Smooth muscle cell of the brain vasculature (primary cell): ENCODE measurements around the gene SMOC2.
"Not testable (repeated sequence)": the region's sequence is repeated elsewhere in the genome, so short reads cannot be mapped to it uniquely, and the experiment has no call there.

Experiments
- DNase-seq: peaks from one replicate; pipeline ENCODE4 v3.0.0-alpha.2; 2012; ENCODE audit warnings: low read depth, low spot score

The SMOC2 gene

DNA sequence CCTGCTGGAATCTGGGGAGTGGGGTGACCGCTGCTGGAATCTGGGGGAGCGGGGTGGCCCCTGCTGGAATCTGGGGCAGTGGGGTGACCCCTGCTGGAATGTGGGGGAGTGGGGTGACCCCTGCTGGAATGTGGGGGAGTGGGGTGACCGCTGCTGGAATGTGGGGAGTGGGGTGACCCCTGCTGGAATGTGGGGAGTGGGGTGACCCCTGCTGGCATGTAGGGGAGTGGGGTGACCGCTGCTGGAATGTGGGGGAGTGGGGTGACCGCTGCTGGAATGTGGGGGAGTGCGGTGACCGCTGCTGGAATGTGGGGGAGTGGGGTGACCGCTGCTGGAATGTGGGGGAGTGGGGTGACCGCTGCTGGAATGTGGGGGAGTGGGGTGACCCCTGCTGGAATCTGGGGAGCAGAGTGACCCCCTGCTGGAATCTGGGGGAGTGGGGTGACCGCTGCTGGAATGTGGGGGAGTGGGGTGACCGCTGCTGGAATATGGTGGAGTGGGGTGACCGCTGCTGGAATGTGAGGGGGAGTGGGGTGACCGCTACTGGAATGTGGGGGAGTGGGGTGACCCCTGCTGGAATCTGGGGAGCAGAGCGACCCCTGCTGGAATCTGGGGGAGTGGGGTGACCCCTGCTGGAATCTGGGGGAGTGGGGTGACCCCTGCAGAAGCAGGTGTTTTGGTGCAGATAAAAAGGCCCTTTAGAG lies 97.4 kb downstream of the SMOC2 start:
- DNase-seq, result not testable (repeated sequence)

DNA sequence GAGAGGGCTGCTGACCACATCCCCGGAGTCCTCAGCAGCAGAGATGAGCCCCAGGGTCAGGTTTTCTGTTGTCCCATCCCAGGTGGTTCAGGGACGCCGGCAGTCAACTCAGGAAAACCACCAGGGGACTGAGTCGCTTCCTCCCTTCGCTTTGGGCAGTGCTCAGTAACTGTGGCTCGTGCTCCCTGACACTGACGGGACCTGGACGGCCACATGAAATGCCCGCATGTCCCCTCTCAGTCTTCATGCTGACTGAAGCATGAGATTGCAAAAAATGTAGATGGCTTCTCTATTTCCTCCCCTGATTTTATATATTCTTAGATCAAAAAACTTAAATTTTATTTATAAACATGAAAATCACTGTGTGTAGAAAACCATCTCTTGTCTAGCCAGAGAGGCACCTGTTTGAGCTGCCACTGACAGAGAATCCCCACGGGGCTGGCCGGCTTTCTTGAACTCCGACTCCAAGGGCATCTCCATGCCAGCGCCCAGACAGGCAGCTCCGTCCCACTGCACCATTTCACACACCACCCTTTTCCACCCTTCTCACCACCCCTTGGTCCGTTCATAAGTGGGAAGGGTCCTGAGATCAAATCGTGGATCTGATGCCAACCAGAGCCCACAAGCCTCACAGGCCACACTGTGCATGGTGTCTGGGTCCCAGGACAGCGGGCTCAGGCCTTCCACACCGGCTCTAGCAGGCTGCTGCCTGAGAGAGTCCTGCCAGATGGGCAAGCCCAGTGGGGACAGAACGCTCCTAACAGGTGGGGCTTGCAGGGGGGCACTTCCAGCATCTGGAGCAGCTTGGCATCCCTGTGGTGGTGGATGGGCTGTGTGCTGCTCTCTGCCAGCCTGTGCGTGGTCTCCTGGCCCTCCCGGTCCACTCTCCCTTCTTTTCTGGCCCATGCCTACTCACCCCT lies 98.2 kb downstream of the SMOC2 start:
- no peak for DNase-seq

DNA sequence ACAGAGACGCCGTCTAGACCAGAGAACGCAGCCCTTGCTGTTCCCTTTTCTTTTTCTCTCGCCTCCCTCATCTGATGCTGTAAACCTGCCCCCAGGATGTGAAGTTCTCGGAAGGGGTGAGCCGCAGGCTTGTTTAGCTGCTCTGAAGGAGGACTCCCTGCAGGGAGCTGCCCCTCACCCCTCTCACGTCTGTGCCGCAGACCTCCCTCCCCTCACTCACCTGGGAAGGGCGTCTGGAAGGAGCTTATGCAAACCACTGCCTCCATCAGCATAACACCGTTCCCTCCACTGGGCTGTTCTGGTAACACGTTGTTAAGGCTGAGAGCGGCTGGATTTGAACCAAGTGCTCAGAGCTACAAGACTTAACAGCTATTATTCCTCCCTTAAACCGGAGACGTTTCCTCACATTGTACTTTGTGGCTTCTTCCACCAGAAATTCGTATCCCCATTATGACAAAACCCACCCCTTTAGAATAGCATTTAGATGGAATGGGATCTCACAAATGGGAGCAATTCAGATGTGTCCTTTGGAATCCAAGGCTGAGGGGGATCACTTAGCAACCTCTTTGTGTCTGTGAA lies 99.8 kb downstream of the SMOC2 start:
- no peak for DNase-seq

DNA sequence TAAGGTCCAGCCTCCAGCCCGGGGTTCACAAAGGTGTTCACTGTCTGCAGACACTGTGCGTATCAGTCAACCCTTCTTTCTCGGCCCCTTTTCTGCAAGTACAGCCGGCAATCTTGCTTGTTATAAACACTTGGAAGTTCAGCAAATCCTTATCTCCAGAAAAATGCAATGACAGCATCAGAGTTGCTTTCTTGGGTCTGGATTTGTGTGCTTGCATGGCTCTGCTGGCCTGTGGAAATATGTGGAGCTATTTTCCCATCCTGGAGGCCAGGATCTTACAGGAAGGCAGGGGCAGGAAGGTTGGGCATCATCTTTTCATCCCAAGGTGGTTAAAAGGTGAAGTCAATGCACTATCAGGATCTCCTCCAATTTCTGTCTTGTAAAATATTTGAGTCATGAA lies 100.3 kb downstream of the SMOC2 start:
- DNase-seq, result no peak

DNA sequence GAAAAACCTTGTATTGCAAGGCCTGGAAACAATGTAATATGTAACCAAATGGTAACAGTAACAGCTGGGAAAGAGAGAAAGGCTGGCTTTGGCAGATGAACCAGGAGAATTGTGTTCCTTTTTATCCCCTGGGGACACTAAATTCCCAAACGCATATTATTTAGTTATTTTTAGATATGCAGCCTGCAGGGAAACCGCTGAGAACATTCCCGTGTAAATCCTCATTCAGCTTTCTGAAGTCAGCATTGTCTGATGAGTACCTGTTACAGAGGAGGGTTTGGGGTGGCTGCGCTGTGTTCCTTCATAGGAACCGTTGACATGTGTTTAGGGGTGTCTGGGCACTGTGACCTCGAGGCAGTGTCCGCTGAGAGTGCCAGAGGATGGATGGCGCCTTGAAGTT lies 101.3 kb downstream of the SMOC2 start:
- DNase-seq, result no peak

DNA sequence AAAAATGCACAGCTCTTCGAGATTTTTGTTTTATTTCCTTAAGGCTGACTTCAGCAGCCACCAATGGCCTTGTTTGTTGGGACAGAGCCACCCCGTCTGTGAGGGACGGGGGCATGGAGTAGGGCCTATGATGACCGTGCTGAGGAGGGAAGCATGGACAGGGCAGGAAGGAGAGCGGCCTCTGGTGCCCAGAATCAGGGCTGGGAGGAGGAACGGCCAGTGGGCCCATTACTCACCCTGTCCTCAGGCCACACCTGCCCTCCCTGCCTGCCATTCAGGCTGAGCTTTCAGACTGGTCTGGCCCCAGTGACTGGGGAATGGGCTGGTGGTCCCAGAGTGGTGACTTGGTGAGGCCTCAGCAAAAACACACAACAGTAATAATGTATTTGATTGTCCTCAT lies 104.4 kb downstream of the SMOC2 start:
- no peak for DNase-seq

DNA sequence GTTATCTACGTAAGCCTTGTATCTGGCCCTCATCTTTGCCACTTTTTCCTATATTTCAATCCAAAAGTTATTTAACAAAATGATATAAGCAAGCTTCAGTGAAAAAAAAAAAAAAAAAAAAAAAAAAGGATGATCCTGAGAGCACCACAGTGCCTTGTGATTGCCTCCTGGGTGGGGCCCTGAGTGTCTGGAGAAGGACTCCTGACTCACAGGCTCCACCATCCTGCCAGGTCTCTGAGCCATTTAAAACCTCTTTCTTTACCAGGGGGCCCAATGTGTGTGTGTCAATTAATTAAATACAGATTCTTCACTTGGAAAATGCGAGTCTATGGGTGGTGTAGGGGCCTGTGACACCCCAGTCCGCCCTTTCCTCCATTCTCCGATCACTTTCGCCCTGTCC lies 105.2 kb downstream of the SMOC2 start:
- DNase-seq, result no peak

DNA sequence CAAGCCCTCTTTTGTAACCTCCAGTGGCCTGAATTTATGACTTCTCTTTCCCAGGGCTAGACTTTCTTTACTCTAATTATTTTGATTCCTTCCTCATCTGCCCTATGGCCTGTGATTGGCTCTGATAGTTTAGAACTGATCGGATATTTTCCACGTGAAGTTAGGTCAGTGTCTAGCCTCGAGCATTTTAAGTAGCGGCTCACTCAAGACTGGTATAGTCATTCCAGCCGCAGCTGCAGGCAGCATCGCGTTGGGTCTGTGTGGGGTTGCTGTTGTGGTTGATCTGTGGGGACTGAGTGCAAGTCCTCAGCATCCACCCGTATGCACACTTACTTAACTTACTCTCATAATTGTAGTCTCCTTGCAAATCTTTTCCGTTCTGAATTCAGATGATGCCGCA lies 105.7 kb downstream of the SMOC2 start:
- DNase-seq, result no peak

DNA sequence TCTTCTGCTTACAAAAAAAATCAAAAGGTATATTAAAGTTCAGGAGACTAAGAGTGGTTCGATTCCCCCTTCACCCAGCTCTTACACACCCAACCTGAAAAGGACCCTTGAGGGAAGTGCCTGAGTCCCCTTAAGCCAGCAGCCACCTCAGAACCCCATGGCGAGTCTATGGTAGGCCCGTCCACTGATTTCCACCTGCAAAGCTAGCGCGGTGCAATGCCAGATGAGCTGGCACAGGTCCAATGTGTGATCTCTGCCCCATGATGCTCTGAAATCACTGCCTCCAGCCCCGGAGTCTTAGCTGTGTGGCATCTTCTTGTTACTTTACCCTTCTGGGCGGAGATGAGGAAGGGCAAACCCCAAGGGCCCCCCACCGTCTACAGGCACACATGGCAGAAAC lies 109.3 kb downstream of the SMOC2 start:
- DNase-seq, result no peak

DNA sequence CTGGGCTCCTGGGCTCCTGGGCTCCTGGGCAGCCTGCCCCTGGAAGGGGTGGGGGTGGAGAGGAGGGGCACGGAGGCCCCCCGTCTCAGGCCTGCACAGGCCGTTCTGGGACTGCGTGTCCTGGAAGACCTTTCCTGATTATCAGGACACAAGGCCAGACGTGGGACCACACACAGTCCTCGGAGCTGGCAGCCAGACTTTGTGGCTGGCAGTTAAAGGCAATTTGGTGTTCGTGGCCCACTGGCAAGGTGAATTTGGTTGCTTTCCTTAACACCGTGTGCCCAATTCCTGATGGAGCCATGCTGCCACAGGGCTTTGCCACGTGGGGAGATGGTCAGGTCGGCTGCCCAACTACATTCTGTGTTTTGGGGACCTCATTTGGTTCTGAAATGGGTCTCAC lies 113.5 kb downstream of the SMOC2 start:
- no peak for DNase-seq

DNA sequence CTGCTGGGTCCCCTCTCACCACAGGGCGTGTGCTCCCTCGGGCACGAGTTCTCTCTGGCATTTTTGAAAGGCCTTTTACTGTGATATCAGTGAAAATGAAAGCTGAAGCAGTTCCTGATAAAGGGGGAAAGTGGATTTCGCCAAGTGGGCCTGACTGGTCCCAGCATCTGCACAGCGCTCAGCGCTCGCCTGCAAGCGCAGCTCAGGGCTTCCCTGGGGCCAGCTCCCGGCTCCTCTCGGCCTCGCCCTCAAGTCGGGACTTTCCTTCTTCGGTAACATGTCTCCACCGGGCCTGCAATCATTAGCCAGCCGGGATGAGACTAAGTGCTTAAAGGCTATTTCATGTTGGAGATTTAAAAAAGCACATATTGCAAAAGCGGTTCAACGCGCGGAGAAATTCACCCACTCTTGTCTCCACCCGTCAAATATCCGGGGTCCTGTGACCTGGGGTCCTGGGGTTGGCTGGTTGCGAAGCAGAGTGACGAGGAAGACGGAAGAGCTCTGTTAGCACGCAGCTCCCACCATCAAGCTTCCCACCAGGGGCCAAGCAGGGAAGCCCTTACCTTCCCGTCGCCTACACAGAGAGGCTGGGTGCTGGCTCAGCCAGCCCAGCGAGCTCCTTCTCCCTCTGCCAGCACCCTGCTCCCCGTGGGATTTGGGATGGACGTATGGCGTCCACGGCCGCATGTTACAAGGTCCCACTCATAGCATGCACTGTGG lies 114.1 kb downstream of the SMOC2 start:
- no peak for DNase-seq

DNA sequence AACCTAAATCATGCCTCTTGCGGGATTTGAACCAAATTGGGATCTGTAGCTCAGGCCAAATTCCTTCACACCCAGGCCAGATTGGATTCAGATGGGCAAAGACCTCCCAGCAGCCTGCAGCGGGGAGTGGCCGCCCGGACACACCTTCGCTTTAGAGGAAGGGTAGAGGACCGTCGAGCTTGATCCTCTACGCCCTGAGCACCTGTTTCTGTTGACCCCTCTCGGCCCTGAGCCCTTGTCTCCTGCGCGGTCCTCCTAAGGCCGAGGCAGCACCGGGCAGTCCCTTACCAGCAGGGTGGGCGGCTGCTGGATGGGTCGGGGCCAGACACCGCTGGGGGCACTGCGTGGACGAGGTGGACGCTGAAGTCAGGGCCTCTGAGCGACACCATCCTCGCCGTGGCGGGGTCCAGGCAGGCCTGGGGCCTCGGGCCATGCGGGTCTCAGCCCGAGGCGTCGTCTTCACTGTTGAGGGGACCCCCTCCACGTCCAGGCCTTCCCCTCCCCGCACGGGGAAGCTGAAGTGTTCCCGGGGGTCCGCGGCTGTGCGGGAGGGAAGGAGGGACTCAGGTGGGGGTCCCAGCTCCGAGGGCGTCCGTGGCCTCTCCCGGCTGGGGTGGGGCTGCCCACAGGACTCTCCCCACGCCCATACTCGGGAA lies 114.8 kb downstream of the SMOC2 start:
- DNase-seq, result no peak

DNA sequence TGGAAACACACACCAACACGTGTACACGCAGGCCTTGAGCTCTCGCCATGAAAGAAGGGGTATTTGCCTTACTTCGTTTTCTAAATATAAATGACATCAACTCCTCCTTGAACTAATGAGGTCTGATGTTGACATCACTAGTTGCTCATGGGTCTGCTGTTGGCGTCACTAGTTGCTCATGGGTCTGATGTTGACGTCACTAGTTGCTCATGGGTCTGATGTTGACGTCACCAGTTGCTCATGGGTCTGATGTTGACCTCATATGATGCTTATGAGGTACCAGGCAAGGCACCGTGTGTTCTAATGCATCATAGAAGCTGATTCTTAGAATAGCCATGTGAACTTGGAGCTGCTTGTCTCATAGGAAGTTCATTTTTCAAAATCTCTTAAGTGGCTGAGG lies 116.5 kb downstream of the SMOC2 start:
- DNase-seq, result no peak

DNA sequence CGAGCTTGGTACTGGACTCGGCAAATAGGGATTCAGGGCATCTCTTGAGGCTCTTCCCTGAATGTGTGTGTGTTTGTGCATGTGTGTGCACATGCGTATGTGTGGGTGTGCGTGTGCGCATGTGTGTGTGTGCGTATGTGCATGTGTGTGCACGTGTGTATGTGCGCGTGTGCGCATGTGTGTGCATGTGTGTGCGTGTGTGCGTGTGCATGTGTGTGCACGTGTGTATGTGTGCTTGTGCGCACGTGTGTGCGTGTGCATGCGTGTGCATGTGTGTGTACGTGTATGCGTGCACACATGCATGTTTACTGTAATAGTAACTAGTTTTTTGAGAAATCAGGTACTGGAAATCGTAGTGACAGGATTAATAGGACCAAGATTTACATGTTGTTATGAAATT lies 117.7 kb downstream of the SMOC2 start:
- no peak for DNase-seq

DNA sequence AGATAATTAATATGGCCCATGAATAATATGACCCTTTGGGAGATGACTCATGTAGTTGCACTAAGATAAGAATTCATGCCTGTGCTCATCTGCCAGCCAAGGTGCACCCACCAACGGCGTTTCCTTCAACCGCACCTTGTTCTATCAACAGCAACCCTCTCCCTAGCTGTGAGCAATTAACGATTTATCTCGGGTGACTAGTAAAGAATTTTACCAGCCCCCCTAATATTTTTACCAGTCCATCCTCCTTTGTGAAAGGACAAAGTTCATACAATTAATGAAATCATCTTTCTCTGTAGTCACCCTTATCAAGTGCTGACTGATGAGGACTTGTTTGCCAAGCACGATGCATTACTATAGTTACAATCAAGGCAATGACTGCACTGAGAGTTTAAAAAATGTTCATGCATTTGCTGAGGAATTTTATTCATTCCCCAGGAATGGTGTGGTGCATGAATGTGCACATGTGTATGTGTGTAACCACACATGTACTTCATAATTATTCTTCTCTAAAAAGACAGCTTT lies 118.7 kb downstream of the SMOC2 start:
- DNase-seq, result no peak

DNA sequence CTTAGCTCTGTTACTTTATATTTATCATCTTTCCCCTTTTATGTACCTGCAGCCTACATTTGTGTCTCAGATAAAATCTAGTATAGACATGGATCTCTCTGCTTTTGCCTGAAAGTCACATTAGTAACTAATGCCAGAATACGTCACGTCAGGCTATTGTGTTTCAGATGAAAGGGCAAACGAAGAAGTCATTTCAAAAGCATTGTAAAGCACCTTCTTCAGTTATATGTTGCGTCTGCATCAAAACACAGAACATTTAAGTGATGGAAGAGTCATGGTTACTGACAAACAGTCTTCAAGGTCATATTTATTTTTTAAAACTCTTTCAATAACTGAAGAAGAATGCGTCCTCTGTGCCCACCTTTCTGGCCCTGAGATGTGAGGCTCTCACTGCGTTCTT lies 119.1 kb downstream of the SMOC2 start:
- DNase-seq, result no peak

DNA sequence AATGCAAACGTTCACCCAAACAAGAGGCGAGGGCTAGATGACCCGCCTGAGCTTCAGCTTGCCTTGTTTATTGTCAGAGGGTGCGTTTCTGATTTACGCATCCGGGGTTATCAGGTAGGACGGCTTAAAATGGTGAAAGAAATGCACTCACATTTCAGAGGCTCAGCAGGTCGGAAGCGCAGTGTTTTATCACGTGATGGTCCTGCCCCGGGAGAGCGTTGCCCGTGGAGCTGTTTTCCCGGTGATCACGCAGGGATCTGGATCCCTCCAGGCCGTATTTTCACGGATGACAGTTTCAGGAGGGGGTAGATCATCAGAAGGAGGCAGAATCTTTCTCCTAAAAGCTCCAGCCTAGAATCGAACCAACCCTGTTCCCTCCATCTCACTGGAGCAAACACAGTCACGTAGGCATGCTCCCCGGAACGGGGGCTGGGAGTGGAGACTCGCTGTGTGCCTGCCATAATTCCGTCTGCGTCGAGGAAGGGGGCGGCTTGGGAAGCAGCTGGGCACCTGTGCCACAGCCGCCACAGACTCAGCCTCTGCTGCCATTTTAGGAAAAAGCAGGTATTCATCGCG lies 121.7 kb downstream of the SMOC2 start:
- no peak for DNase-seq

DNA sequence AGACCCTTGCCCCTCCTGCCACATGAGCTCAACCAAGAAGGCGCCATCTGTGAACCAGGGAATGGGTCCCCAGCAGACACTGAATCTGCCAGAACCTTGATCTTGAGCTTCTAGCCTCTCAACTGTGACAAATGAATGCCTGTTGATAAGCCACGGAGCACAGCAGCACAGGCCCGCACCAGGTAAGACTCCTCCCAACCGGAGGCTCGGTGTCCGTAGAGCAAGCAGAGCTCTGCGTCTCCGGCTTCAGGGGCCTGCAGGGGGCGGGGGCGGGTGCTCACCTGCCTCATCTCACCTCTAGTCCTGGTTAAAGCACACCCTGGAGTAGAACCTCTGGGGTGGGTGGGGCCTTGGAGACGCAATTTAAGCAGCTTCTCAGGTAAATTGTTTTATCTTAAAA lies 122.7 kb downstream of the SMOC2 start:
- no peak for DNase-seq

DNA sequence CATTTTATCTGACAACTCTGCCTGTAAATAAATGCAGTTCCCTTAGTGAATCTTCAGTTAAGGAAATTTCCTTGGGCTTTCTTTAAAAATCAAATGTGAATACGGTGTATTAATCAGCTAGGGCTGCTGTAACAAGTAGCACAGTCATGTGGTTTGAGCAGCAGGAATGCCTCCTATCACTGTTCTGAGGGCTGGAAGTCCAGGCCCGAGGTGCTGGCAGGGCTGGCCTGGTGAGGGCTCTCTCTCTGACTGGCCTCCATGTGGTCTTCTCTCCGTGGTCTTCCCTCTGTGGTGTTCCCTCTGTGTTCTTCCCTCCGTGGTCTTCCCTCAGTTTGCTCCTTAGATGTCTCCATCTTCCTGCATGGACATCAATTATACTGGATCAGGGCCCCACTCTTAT lies 124.1 kb downstream of the SMOC2 start:
- DNase-seq, result no peak

DNA sequence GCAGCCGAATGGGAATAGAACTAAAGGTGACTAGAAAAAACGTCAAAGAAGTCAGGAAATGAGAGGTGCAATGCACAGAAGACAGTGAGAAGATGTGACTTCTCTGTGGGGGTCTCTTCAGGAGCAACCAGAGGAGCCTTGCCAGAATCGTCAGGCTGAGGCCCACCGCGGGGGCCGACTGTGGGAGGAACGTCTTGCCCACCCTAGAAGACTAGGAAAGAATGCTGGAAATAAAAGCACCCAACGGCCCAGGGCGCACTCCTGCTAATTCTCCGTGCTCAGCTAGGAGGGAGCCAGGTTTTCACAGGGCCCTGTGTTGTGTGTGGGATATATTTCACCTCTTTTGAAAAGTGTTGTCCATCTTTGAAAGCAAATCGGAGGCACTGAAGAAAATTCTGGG lies 129.2 kb downstream of the SMOC2 start:
- DNase-seq, result no peak

DNA sequence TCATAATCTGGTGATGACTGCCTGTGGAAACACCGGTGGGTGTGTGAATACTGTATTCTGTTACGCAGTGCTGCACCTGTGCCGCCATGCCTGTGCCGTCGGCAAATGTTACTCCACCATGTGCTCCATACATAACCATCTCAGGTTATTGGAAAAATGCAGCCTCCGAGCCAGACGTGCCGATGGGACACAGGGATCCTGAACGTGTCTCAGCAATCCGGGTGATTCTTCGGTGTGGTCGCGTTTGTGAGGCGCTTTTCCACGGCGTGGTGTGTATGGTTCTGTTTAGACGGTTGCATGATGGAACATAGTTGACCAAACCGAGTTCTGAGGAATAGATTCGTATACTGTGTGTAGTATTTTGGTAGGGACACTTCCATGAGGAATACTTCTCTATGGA lies 130.3 kb downstream of the SMOC2 start:
- DNase-seq, result no peak
